Heart right ventricle (tissue), 16 donors: ENCODE measurements around the gene TMEM38A. TPM values are rescaled to one million over a fixed set of nuclear protein-coding genes. Genes with fewer than 3 reads are reported as not detected.
"Not testable (repeated sequence)": the region's sequence is repeated elsewhere in the genome, so short reads cannot be mapped to it uniquely, and the experiment has no call there.

Experiments used
- ATAC-seq, 8 donors: fragments of 200-7000 bp; cut with Tn5 transposase; one replicate each; pipeline ENCODE4 v1.9.1; 2020; ENCODE audit warnings: mild to moderate bottlenecking in 8 of 8, moderate library complexity in 8 of 8, moderate number of reproducible peaks in 1 of 8
- DNase-seq, 2 donors: peaks; one replicate each; pipeline ENCODE4 v3.0.0-alpha.2; 2020
- H3K27ac ChIP-seq, 10 donors: fragments of 200-600 bp; sonication (generic) in 2 of 10; one replicate each; pipeline versions ENCODE4 v1.5.0 to v1.8.0; 2020 to 2022; ENCODE audit warnings: mild to moderate bottlenecking in 3 of 10
- H3K27me3 ChIP-seq, 7 donors: fragments of 200-600 bp; one replicate each; pipeline ENCODE4 v1.8.0; 2021 to 2022; ENCODE audit warnings: mild to moderate bottlenecking in 2 of 7
- H3K36me3 ChIP-seq, 9 donors: fragments of 200-600 bp; sonication (generic) in 1 of 9; one replicate each; pipeline versions ENCODE4 v1.5.0 to v1.8.0; 2020 to 2022; ENCODE audit warnings: mild to moderate bottlenecking in 2 of 9
- H3K4me1 ChIP-seq, 9 donors: fragments of 200-600 bp; sonication (generic) in 1 of 9; one replicate each; pipeline versions ENCODE4 v1.5.0 to v1.8.0; 2020 to 2022; ENCODE audit warnings: mild to moderate bottlenecking in 4 of 9
- H3K4me3 ChIP-seq, 10 donors: fragments of 200-600 bp; sonication (generic) in 2 of 10; one replicate each; pipeline versions ENCODE4 v1.5.0 to v1.8.0; 2020 to 2022; ENCODE audit warnings: mild to moderate bottlenecking in 7 of 10, moderate library complexity in 2 of 10
- H3K9me3 ChIP-seq, 11 donors: fragments of 200-600 bp in 10 of 11; sonication (generic) in 2 of 11; one replicate each; pipeline versions ENCODE4 v1.5.0 to v1.8.0; 2013 to 2022; ENCODE audit warnings: mild to moderate bottlenecking in 2 of 11, control low read depth in 1 of 11, moderate library complexity in 1 of 11
- WGBS, 2 donors: extraction: QIAGEN DNeasy Blood & Tissue Kit; methylation state at CpG; one replicate each; pipeline ENCODE4 v1.1.7; 2013; ENCODE audit warnings: inconsistent platforms in 1 of 2; 5-methylcytosine and 5-hydroxymethylcytosine counted together
- intact Hi-C, 10 donors: fragments of 100-400 bp; cut with DNase I; formaldehyde crosslinking; loops; one replicate each; pipeline versions ENCODE4 v1.11.1 to v1.14.2; 2022
- polyA plus RNA-seq, 2 donors: library from polyadenylated mRNA; stranded (reverse); fragments of 200-250 nt; gene quantifications; one replicate each; pipeline ENCODE4 v1.2.3, GENCODE V29; 2013
- total RNA-seq, 10 donors: library from RNA; stranded (reverse); fragmentation: NEBNext Ultra II Directional in 3 of 10; extraction: Animal tissue kit (Norgen Biotek cat#: 25700) in 3 of 10; gene quantifications; one replicate each; pipeline versions ENCODE4 v1.2.1 to v1.2.4, GENCODE V29; 2021 to 2023
- TF ChIP-seq, protein P1 (sequence below), 9 donors: fragments of 200-600 bp; sonication (generic) in 2 of 9; IDR thresholded peaks; one replicate each; pipeline versions ENCODE4 v1.5.0 to v1.8.0; 2021 to 2022; ENCODE audit warnings: antibody characterized with exemption in 9 of 9, mild to moderate bottlenecking in 5 of 9, moderate library complexity in 1 of 9
- donor health status: Arrhythmogenic right ventricular cardiomyopathy.
- donor health status: ischemic (EF 13 %, LVEDD 7.1; RV severe dilation, severe dysfunction).
- donor health status: healthy with polysubstance abuse.
- donor health status: DM: no; HTN: yes; CAD: no.
- donor health status: DM: no; HTN: no; CAD: no.
- donor health status: ischemic (EF 25% LVEDD 6.9; RV normal size, moderate dysfunction).
- donor health status: ischemic (EF 25% LVEDD 5.7; RV mildly dilated, moderate dysfunction).
- donor health status: healthy.
- donor health status: DM: yes; HTN: yes; CAD: no.
- donor health status: Ischemic cardiomyopathy.
- donor health status: ischemic (EF 35%, LVEDD 5.7; RV mildly dilated, moderate dysfunction).
- donor health status: nonischemic (EF 11% LVEDD 7.7; RV severe dilation, severe dysfunction).
- donor health status: DM: yes; HTN: yes; CAD: no.
- donor health status: PGD.
- donor health status: ischemic (EF 29% LVEDD 5.4; RV normal size, mild dysfunction).
- donor health status: nonischemic (EF 23%, LVEDD 6.1; RV moderate dilation, normal function).

Gene TMEM38A
- total and polyA plus RNA-seq, 12 donors, result 17.2 to 41.4 (median 29.6) TPM

DNA sequence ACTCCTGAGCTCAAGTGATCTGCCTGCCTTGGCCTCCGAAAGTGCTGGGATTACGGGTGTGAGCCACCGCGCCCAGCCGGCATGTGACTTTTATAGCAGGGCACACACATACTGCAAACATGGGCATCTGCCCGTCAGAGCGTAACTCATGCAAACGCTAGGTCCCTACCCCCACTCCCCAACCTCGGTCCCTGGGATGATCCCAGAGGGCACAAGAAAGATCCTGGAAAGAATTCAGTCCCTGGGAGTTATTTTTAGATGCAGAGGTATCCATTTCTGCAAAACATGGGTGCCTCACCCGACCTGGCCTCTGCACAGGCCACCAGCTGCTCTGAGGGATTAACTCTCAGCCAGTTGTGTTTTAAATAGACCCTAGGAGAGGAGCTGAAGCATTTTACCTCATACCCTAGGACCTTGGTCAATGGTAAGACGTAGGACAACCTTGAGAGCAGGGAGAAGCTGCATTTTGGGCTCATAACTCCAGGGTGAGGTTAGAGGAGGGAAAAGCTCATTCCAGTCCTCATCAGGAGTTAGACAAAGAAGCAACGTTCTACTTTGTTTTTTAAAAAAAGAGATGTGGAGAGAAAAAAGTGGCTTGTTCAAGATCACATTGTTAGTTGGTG, 10.8 kb downstream of the TMEM38A start:
- 48 to 73% methylated on average over 12 of the region's 12 CpGs for WGBS, 2 donors
- no peak overlapping the region for H3K4me3 ChIP-seq
- no peaks in the 10 kb centered on the region for H3K9me3 ChIP-seq
- TF ChIP-seq, protein P1, sequence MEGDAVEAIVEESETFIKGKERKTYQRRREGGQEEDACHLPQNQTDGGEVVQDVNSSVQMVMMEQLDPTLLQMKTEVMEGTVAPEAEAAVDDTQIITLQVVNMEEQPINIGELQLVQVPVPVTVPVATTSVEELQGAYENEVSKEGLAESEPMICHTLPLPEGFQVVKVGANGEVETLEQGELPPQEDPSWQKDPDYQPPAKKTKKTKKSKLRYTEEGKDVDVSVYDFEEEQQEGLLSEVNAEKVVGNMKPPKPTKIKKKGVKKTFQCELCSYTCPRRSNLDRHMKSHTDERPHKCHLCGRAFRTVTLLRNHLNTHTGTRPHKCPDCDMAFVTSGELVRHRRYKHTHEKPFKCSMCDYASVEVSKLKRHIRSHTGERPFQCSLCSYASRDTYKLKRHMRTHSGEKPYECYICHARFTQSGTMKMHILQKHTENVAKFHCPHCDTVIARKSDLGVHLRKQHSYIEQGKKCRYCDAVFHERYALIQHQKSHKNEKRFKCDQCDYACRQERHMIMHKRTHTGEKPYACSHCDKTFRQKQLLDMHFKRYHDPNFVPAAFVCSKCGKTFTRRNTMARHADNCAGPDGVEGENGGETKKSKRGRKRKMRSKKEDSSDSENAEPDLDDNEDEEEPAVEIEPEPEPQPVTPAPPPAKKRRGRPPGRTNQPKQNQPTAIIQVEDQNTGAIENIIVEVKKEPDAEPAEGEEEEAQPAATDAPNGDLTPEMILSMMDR (IDR thresholded peaks at IDR 0.05), result no peak
- peak; percentile 78 to 96 (median 90) for ATAC-seq
- H3K27ac ChIP-seq, result peak overlapping the region in 8 of 10 donors; percentile 46 to 88 (median 77)
- peak; percentile 40 to 55 for DNase-seq
- intact Hi-C loops, result no loop called here
- H3K4me1 ChIP-seq, result peaks cover 0 to 14% (median 4%) of the 10 kb centered on the region in 9 donors
- H3K27me3 ChIP-seq, result no peaks in the 10 kb centered on the region
- peaks cover 0 to 14% (median 0%) of the 10 kb centered on the region in 9 donors for H3K36me3 ChIP-seq

DNA sequence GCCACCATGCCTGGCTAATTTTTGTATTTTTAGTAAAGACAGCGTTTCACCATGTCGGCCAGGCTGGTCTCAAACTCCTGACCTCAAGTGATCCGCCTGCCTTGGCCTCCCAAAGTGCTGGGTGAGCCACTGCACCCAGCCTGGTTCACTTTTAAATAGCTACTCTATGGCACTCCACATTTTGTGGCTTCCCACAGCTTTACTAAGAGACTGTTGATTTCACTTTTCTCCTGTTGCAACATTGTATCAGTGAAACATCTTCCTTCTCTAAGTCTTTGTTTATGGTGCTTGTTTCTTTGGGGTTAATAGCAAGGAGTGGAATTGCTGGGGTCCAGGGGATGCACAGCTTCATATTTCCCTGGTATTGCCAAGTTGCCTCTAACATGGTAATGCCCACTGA, 12.3 kb downstream of the TMEM38A start:
- Histone ChIP-seq H3K27me3 (no peaks in the 10 kb centered on the region), H3K27ac (no peak overlapping the region), H3K4me1 (peaks cover 0 to 19% (median 4%) of the 10 kb centered on the region in 9 donors), H3K4me3 (no peak overlapping the region), H3K9me3 (no peaks in the 10 kb centered on the region), H3K36me3 (peaks cover 0 to 17% (median 0%) of the 10 kb centered on the region in 9 donors)
- ATAC-seq (no peak), DNase-seq (no peak)
- intact Hi-C loops, result no loop called here
- TF ChIP-seq, protein P1 (IDR thresholded peaks at IDR 0.05), result no peak
- 85 to 93% methylated on average over 3 of the region's 3 CpGs for whole genome bisulfite sequencing, 2 donors

DNA sequence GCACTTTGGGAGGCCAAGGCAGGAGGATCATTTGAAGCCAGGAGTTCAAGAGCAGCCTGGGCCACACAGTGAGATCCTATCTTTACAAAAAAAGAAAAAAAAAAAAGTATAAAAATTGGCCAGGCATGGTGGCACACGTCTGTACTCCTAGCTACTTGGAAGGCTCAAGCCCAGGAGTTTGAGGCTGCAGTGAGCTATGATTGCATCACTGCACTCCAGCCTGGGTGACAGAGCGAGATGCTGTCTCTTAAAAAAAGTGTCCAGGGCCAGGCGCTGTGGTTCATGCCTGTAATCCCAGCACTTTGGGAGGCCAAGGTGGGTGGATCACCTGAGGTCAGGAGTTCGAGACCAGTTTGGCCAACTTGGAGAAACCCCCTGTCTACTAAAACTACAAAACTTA, 12.9 kb downstream of the TMEM38A start:
- H3K27me3 ChIP-seq, H3K27ac ChIP-seq, ATAC-seq, intact Hi-C loops, DNase-seq, H3K9me3 ChIP-seq, H3K4me3 ChIP-seq: not testable (repeated sequence)
- Histone ChIP-seq H3K4me1 (peaks cover 0 to 19% (median 4%) of the 10 kb centered on the region in 9 donors), H3K36me3 (peaks cover 0 to 14% (median 0%) of the 10 kb centered on the region in 9 donors)
- 86 to 88% methylated on average over 4 of the region's 4 CpGs for WGBS, 2 donors

DNA sequence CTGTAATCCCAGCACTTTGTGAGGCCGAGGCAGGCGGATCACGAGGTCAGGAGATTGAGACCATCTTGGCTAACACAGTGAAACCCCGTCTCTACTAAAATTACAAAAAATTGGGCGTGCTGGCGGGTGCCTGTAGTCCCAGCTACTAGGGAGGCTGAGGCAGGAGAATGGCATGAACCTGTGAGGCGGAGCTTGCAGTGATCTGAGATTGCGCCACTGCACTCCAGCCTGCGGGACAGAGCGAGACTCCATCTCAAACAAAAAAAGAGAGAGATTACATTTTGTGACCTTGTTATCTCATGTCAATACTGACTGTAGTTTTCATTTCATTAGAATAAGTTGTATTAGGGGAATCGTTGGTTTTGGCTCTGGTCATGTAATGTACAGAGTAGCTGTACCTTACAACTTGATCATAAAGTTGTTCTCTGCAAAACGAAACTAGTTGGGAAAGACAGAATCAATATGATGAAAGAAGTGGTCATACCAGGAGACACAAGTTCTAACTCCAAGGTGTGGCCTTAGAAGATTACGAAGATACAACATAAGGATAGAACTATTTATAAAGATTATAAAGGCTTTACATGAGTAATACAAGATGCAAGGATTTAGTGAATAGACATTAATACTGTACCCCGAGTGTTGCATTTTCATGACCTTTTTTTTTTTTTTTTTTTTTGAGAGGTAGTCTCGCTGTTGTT, 15.3 kb downstream of the TMEM38A start:
- no peak for ATAC-seq
- peaks cover 0 to 10% (median 4%) of the 10 kb centered on the region in 11 donors for H3K9me3 ChIP-seq
- no peak overlapping the region for H3K4me3 ChIP-seq
- TF ChIP-seq, protein P1 (IDR thresholded peaks at IDR 0.05), result no peak
- 91 to 92% methylated on average over 15 of the region's 15 CpGs for WGBS, 2 donors
- peaks cover 0 to 19% (median 4%) of the 10 kb centered on the region in 9 donors for H3K4me1 ChIP-seq
- no peaks in the 10 kb centered on the region for H3K27me3 ChIP-seq
- peaks cover 0 to 31% (median 14%) of the 10 kb centered on the region in 9 donors for H3K36me3 ChIP-seq
- no peak overlapping the region for H3K27ac ChIP-seq
- intact Hi-C loops, result no loop called here
- DNase-seq, result no peak

DNA sequence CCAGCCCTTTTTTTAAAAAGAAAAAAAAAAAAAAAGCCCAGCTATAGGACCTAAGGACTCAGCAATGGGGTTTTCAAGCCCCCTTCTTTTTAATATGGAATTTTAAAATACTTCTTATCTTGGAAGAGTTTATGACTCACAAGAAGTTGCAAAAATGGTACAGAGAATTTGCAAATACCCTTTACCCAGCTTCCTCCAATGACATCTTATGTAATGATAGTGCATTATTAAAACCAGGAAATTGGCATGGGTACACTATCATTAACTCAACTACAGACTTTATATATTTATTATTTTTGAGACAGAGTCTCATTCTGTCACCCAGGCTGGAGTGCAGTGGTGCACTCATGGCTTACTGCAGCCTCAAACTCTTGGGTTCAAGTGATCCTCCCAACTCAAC, 16.1 kb downstream of the TMEM38A start:
- Histone ChIP-seq H3K27me3 (no peaks in the 10 kb centered on the region), H3K27ac (no peak overlapping the region), H3K4me1 (peaks cover 0 to 19% (median under 1%) of the 10 kb centered on the region in 9 donors), H3K9me3 (peaks cover 0 to 15% (median 4%) of the 10 kb centered on the region in 11 donors), H3K36me3 (peaks cover 0 to 39% (median 21%) of the 10 kb centered on the region in 9 donors), H3K4me3 (no peak overlapping the region)
- no peak for ATAC-seq
- DNase-seq, result no peak
- intact Hi-C loops, result no loop called here
- TF ChIP-seq, protein P1 (IDR thresholded peaks at IDR 0.05), result no peak
